ENCODE results near the gene TMEM51. TPM values are rescaled to one million over a fixed set of nuclear protein-coding genes. Genes with fewer than 3 reads are reported as not detected.

The TMEM51 gene
- total and polyA plus RNA-seq, 10 donors: 3.5 to 13.8 (median 7.5) TPM

- peaks cover 0 to 12% (median 9%) of the 10 kb centered on the region in 8 donors for H3K9me3 ChIP-seq
- TF ChIP-seq CTCF (IDR thresholded peaks at IDR 0.05 in 8 of 11, conservative IDR thresholded peaks at IDR 0.05 in 3 of 11): no peak
- TF ChIP-seq POLR2AphosphoS5 (IDR thresholded peaks at IDR 0.05): no peak
- no peak for TF ChIP-seq POLR2A (IDR thresholded peaks at IDR 0.05)
- DNase-seq: no peak
- H3K36me3 ChIP-seq: peaks cover 0 to 26% (median 6%) of the 10 kb centered on the region in 6 donors
- intact Hi-C loops (cut with DNase I; ENCODE audit: low total_unique reads): no loop called here
- peaks cover 0 to 5% (median 0%) of the 10 kb centered on the region in 7 donors for H3K27me3 ChIP-seq (replicated peaks in 1 of 7)
- WGBS, 5 donors: 81 to 93% (median 88%) methylated on average over 1 of the region's 1 CpG
- peaks cover 0 to 3% (median 0%) of the 10 kb centered on the region in 6 donors for H3K4me1 ChIP-seq
- H3K27ac ChIP-seq: no peak overlapping the region
- H3K4me3 ChIP-seq: no peak overlapping the region
Measured at GRCh38 chr1:15107058-15107687, 46.4 kb upstream of the TMEM51 start.

- Histone ChIP-seq H3K4me3 (no peak overlapping the region), H3K27ac (no peak overlapping the region), H3K27me3 (replicated peaks in 1 of 7) (no peaks in the 10 kb centered on the region), H3K9me3 (peaks cover 0 to 12% (median 9%) of the 10 kb centered on the region in 8 donors), H3K4me1 (peaks cover 0 to 8% (median 0%) of the 10 kb centered on the region in 6 donors), H3K36me3 (peaks cover 0 to 27% (median 6%) of the 10 kb centered on the region in 6 donors)
- WGBS, 5 donors: 65 to 90% (median 79%) methylated on average over 4 of the region's 4 CpGs
- TF ChIP-seq POLR2AphosphoS5 (IDR thresholded peaks at IDR 0.05) (no peak), POLR2A (IDR thresholded peaks at IDR 0.05) (no peak), CTCF (IDR thresholded peaks at IDR 0.05 in 8 of 11, conservative IDR thresholded peaks at IDR 0.05 in 3 of 11) (no peak)
- DNase-seq: no peak
- intact Hi-C loops (cut with DNase I; ENCODE audit: low total_unique reads): no loop called here
Measured at GRCh38 chr1:15107911-15108310, 45.6 kb upstream of the TMEM51 start.

- DNase-seq: no peak
- Histone ChIP-seq H3K27me3 (replicated peaks in 1 of 7) (peaks cover 0 to 5% (median 0%) of the 10 kb centered on the region in 7 donors), H3K4me3 (no peak overlapping the region), H3K9me3 (no peaks in the 10 kb centered on the region), H3K4me1 (peaks cover 0 to 8% (median 0%) of the 10 kb centered on the region in 6 donors), H3K27ac (no peak overlapping the region), H3K36me3 (peaks cover 0 to 21% (median 6%) of the 10 kb centered on the region in 6 donors)
- no peak for TF ChIP-seq POLR2AphosphoS5 (IDR thresholded peaks at IDR 0.05)
- TF ChIP-seq CTCF (IDR thresholded peaks at IDR 0.05 in 8 of 11, conservative IDR thresholded peaks at IDR 0.05 in 3 of 11): no peak
- TF ChIP-seq POLR2A (IDR thresholded peaks at IDR 0.05): no peak
- intact Hi-C loops (cut with DNase I; ENCODE audit: low total_unique reads): no loop called here
- WGBS, 5 donors: 80 to 96% (median 89%) methylated on average over 7 to 9 of the region's 9 CpGs
Measured at GRCh38 chr1:15110128-15110866, 43.2 kb upstream of the TMEM51 start.

- 88 to 98% (median 89%) methylated on average over 2 of the region's 2 CpGs for WGBS, 5 donors
- TF ChIP-seq POLR2A (IDR thresholded peaks at IDR 0.05) (no peak), POLR2AphosphoS5 (IDR thresholded peaks at IDR 0.05) (no peak), CTCF (IDR thresholded peaks at IDR 0.05 in 8 of 11, conservative IDR thresholded peaks at IDR 0.05 in 3 of 11) (no peak)
Measured at GRCh38 chr1:15110867-15111230, 42.7 kb upstream of the TMEM51 start.

More at GRCh38 chr1:15110867-15111230, 42.7 kb upstream of the TMEM51 start:
- H3K36me3 ChIP-seq: peaks cover 0 to 26% (median 7%) of the 10 kb centered on the region in 6 donors
- H3K27me3 ChIP-seq (replicated peaks in 1 of 7): peaks cover 0 to 5% (median 0%) of the 10 kb centered on the region in 7 donors
- no peaks in the 10 kb centered on the region for H3K9me3 ChIP-seq
- no peak for DNase-seq
- no peak overlapping the region for H3K27ac ChIP-seq
- H3K4me1 ChIP-seq: peaks cover 0 to 8% (median 0%) of the 10 kb centered on the region in 6 donors
- intact Hi-C loops (cut with DNase I; ENCODE audit: low total_unique reads): no loop called here
- no peak overlapping the region for H3K4me3 ChIP-seq

Measured in spleen (tissue), 11 donors.